Kidney tubule cell (primary cell): Measurements from ENCODE around the gene BBX.
"Not testable (repeated sequence)": the region's sequence is repeated elsewhere in the genome, so short reads cannot be mapped to it uniquely, and the experiment has no call there.

Experiments used
- DNase-seq: peaks from one replicate; pipeline ENCODE4 v3.0.0-alpha.2; 2018; ENCODE audit warnings: low spot score

Gene BBX

DNA sequence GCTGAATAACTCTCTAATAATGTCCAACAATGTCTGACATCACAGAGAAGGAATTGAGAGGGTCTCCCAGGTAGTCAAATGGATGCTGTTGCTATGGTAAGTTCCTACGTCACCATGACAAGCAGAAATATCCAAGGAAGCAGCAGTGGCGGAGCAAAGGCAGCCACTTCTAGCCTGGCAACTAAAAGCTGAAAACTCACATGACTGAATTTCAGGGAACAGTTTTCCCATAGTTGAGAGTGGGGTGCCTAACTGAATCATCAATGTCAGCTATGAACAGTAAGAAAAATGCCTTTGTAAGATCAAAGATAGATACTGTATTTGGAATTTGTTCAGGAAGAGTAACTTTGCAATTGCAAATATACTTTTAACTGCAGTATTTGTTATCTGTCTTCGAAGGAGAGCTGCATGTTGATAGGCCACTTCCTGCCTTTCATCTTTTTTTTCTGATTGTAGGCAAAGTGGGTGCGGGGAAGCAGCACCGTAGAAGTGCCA is 161.7 kb downstream of the BBX start:
- no peak for DNase-seq

DNA sequence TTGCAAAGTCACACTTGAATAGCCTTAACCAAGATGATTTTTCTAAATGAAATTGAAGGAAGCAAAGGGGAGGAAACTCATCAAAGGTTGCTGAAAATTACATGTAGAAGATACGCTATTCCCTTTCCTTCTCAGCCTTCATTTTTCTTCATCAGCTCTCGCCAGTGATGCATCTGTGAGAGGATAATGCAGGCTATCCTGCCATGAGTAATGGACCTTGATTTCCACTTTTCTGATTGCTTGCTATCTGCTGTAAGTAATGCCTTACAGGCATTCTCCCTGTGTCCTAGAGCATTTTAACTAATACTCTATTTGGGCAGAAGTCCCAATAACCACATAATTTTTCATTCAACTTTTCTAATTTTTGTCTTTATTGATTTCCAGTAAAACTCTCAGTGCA is 162.6 kb downstream of the BBX start:
- DNase-seq: no peak

GRCh38 chr3:107687056-107687581 is 164.4 kb downstream of the BBX start:
- no peak for DNase-seq

DNA sequence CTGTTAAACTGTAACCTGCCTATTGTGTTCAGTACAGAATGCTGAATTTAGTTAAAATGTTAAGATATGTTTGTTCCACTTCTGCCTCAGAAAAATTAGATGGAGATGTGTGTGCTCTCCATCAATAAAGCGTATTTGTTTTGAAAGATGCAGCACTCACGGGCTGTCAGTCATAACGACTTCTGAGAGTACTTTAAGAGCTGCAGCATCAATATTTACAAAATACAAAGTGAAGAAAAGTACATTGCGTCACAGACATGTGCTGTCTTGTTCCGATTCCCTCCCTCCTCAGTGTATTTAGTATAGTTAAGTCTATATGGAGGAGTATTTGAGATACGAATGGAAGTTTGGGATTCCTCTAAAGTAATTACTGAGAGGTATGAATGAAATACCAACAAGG is 166.6 kb downstream of the BBX start:
- no peak for DNase-seq

DNA sequence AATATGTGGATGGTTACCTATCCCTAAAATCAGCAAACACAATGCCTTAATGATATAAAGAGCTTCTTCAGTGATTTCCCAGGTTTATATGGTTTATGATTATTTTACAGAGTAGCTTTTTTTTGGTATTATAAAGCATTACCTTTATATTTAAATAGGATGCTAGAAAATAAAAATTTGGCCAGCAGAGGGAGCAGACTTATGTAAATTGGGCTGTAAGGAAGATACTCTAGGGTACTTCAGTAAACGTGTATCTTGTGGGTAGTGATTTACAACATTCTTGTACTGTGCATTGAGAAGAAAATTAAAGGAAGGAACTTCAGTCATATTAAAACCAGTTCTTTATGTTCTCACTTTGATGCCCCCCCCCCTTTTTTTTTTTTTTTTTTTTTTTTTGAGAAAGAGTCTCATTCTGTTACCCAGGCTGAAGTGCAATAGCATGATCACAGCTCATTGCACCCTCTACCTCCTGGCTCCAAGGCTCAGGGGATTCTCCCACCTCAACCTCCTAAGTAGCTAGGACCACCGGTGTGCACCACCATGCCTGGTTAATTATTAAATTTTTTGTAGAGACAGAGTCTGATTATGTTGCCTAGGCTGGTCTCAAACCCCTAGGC is 167.9 kb downstream of the BBX start:
- DNase-seq: peak; percentile 61

DNA sequence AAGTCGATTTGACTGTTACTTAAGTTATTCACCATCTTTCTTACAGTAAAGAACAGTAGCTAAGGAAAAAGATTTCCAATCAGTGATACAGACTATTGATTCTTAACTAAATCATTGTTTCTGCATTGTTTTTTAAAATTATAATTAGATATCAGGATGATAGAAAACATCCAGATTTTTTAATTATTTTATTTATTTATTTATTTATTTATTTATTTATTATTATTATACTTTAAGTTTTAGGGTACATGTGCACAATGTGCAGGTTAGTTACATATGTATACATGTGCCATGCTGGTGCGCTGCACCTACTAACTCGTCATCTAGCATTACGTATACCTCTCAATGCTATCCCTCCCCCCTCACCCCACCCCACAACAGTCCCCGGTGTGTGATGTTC is 169.2 kb downstream of the BBX start:
- DNase-seq: not testable (repeated sequence)

GRCh38 chr3:107697348-107697747 is 174.6 kb downstream of the BBX start:
- DNase-seq: not testable (repeated sequence)

GRCh38 chr3:107697855-107698254 is 175.1 kb downstream of the BBX start:
- DNase-seq: not testable (repeated sequence)

- peak; percentile 11 for DNase-seq
These were observed 176.9 kb downstream of the BBX start for GRCh38 chr3:107699682-107700081.

DNA sequence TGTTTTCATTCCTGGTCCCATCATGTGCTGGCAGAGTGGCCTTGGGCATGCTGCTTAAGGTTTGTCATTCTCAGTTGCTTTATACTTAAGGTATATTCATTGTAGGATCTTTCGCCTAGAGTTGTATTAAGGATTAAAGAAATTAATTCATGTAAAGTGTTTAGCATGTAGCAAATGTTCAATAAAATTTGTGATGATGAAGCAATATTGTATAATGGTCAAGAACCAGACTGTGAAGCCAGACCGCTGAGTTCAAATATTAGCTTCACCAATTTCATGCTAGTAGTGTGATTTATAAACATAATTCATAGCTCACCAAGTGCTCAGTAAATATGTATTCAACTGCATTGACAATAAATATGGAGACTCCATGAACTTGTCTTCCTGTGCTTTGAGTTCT is 178.5 kb downstream of the BBX start:
- DNase-seq: no peak

DNA sequence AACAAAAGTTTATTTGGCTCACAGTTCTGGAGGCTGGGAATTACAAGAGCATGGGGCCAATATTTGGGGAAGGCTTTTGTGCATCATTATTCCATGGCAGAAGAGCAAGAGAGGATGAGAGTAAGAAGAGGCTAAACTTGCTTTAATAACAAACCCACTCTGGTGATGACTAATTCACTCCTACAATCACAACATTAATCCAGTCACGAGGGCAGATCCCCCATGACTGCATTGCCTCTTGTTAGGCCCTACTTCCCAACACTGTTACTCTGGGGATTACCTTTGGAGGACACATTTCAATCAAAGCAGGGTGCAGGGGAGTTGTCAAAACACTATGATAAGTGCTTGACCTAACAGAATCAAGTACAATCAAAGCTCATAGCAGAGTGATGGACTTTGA is 181.7 kb downstream of the BBX start:
- peak; percentile 19 for DNase-seq

GRCh38 chr3:107705046-107705445 is 182.3 kb downstream of the BBX start:
- no peak for DNase-seq

- peak; percentile 33 for DNase-seq
These were observed 188.1 kb downstream of the BBX start for GRCh38 chr3:107710851-107711250.

DNA sequence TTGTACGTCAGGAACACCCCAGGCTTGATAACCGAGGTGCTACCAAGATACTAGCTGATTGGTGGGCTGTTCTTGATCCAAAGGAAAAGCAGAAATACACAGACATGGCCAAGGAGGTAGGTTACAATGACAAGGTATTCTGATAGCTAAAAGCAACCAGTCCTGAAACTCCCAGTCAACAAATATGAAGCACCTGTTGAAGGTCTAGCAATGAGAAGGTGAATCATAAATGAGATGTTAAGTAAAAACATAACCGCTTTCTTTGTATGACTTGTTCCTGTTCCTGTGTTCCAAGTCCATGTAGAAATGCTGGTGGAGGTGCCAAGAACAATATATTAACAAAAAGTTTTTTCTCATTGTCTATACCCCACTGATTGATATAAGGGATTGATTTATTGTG is 194.0 kb downstream of the BBX start:
- no peak for DNase-seq

GRCh38 chr3:107718547-107718946 is 195.8 kb downstream of the BBX start:
- no peak for DNase-seq

DNA sequence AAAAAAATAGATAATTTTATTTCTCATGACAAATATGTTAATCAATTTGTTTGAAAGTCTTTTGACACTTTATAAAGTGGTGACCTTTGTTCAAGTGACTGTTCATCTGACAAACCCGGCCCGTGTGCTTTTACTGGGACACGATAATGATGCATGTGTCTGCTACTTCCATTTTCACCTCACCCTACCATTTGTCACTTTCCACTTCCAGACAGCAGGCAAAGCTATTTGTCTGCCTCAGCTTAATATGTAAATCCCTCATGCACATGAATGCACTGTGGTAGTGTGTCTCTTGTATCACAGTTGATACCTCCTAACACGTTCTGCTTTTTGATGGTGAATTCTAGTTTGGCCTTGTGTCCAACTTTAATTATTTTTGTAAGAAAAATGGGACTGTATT is 204.3 kb downstream of the BBX start:
- DNase-seq: no peak

DNA sequence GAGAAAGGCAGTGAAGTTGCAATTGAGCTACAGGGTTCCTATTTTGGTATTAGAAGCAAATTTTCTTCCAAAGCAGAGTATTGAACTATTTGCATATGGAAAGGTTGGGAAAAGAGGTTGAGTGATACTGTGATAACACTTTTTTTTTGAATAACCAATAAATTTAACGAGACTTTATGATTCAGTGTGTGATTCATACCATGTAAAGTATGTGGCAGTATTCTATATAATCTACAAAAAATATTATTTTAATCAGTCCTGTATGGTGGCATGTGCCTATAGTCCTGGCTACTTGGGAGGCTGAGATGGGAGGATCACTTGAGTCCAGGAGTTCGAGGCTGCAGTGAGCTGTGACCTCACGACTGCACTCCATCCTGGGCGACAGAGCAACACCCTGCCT is 206.9 kb downstream of the BBX start:
- DNase-seq: no peak

- DNase-seq: no peak
These were observed 211.6 kb downstream of the BBX start for GRCh38 chr3:107734317-107734716.

DNA sequence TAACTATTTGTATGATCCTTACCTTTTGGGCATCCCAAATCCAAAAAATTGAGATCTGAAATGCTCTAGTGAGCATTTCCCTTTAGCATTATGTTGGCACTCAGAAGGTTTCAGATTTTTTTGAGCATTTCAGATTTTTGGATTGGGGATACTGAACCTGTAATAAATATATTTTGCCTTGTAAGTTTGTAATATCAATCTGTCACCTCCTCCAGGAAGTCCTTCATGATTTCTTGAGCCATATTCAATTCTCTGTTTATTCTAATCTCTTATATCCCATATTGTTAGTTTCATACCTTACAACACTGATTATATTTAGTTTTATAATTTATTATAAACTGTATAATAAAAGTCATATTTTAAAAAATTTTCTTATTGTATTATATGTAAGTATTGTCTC is 215.2 kb downstream of the BBX start:
- DNase-seq: no peak

- no peak for DNase-seq
These were observed 215.9 kb downstream of the BBX start for GRCh38 chr3:107738486-107739183.

DNA sequence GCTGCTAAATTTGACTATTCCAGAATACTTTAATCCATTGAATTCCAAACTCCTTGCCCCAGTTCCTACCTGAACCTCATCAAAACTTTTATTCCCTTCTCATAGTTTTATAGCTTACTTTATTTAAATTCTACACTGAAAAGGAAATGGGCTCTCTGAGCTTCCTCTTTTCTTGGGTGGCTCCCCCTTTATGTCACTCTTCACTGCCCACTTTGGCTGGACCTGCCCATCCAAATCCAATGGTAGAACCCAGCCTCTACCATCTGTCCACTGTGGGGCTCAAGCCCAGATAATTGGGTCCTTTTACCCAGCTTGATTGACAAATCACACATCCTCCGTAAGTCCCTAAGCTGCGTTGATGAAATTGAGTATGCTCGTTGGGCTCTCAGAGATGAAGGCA is 216.5 kb downstream of the BBX start:
- DNase-seq: no peak

DNA sequence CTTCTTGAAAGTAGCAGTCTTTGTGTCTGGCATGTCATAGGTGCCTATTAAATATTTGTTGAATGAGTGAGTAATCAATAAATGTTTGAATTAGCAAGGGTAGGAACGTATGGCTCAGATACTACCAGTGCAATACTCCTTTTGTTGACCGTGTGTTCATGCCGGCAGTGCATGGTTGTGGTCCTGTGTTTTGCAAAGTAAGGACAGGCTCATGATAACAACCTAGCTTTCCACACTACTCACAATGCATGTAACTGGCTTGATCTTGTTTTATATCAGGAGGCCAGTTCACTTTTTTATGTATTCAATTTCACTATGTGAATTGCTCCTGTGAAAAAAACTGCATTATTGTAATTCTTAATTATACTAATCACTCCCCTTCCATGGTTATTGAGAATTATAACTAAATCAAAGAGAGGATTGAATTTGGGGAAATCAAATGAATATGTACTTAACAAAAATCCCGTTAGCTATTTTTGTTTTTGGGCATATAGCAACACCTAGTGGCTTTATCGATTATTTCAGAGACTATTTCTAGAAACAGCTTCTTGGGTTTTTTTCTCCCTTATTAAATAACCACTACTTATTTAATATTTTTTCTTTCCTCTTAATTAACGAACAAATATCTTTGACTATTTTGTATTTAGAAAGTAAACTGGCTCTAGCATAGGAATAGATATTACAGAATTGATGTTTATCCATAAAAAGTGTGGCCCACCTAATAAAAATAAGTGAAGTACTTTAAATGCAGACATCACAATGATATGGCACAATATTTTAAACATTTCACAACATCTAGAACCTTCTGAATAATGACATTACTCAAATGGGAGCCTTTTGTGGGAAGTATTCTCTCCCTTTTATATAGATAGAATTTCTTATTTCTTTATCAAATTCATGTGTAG is 218.5 kb downstream of the BBX start:
- DNase-seq: peak; percentile 10

DNA sequence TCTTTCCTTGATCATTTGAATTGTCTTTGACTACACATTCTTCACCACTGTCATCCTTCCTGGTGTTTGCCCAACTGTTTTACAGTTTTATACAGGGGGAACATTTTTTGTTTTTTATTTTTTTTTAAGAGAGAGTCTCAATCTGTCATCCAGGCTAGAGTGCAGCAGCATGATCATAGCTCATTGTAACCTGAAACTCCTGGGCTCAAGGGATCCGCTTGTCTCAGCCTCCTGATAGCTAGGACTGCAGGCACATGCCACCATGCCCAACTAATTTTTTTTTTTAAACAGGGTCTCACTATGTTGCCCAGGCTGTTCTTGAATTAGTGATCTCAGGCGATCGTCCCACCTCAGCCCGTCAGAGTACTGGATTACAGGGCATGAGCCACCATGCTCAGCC is 222.6 kb downstream of the BBX start:
- DNase-seq: no peak
